Testis (tissue), 2 donors: ENCODE results near the gene ADCY6.

Experiments used
- CTCF ChIP-seq, 3 experiments: fragments of 450-650 bp in 2 of 3; fragments of 200-600 bp in 1 of 3; sonication (generic) in 1 of 3; IDR thresholded peaks; one replicate each; pipeline ENCODE4 v1.5.1; 2016 to 2019; ENCODE audit warnings: antibody characterized with exemption in 3 of 3, mild to moderate bottlenecking in 2 of 3, moderate library complexity in 1 of 3
- POLR2A ChIP-seq: fragments of 450-650 bp; IDR thresholded peaks from one replicate; pipeline ENCODE4 v1.6.1; 2017; ENCODE audit warnings: antibody characterized with exemption, mild to moderate bottlenecking, moderate library complexity

GRCh38 chr12:48788854-48789775 lies at the start of gene ADCY6:
- TF ChIP-seq CTCF (IDR thresholded peaks at IDR 0.05) (no peak), POLR2A (no peak)
